GM23338 (cell line): Measurements from ENCODE around the gene TMEM63C. TPM values are rescaled to one million over a fixed set of nuclear protein-coding genes. Genes with fewer than 3 reads are reported as not detected.
A peak's percentile ranks its signal among the peaks of the same experiment; 100 is the strongest.

Experiments
- ATAC-seq: fragments of 200-7000 bp; cut with Tn5 transposase; 3 replicates; pipeline ENCODE4 v1.9.1; 2020
- DNase-seq: peaks from one replicate; pipeline ENCODE4 v3.0.0-alpha.2; 2015; ENCODE audit warnings: low spot score
- H2AFZ ChIP-seq: fragments of 200-600 bp; sonication (generic); 2 replicates; pipeline ENCODE4 v1.8.0; 2016; ENCODE audit warnings: antibody characterized with exemption, mild to moderate bottlenecking, moderate library complexity
- H3F3A ChIP-seq: fragments of 200-600 bp; sonication (generic); replicated peaks from 2 replicates; pipeline ENCODE4 v1.8.0; 2017; ENCODE audit warnings: antibody characterized with exemption, mixed run types, low read depth
- H3K27ac ChIP-seq: fragments of 200-600 bp; sonication (generic); 2 replicates; pipeline ENCODE4 v1.6.1; 2016; ENCODE audit warnings: low read depth
- H3K27me3 ChIP-seq: fragments of 200-600 bp; sonication (generic); 2 replicates; pipeline ENCODE4 v1.8.0; 2016; ENCODE audit warnings: mild to moderate bottlenecking, mixed run types, moderate library complexity; ENCODE audit not compliant: insufficient read depth
- H3K36me3 ChIP-seq: fragments of 200-600 bp; sonication (generic); 2 replicates; pipeline ENCODE4 v1.8.0; 2016; ENCODE audit warnings: mild to moderate bottlenecking; ENCODE audit not compliant: insufficient read depth
- H3K4me1 ChIP-seq: fragments of 200-600 bp; sonication (generic); 2 replicates; pipeline ENCODE4 v1.8.0; 2016; ENCODE audit warnings: mild to moderate bottlenecking, moderate library complexity; ENCODE audit not compliant: insufficient read depth
- H3K4me2 ChIP-seq: fragments of 200-600 bp; sonication (generic); 2 replicates; pipeline ENCODE4 v1.7.1; 2017; ENCODE audit warnings: mixed run types
- H3K4me3 ChIP-seq: fragments of 200-600 bp; sonication (generic); 2 replicates; pipeline ENCODE4 v1.6.1; 2016; ENCODE audit warnings: mixed run types
- H3K79me2 ChIP-seq: fragments of 200-600 bp; sonication (generic); replicated peaks from 2 replicates; pipeline ENCODE4 v1.8.0; 2017; ENCODE audit warnings: mild to moderate bottlenecking; ENCODE audit not compliant: insufficient read depth
- H3K9me2 ChIP-seq: fragments of 200-600 bp; sonication (generic); 2 replicates; pipeline ENCODE4 v1.8.0; 2017; ENCODE audit not compliant: insufficient read depth
- H4K20me1 ChIP-seq: fragments of 200-600 bp; sonication (generic); replicated peaks from 2 replicates; pipeline ENCODE4 v1.8.0; 2017; ENCODE audit warnings: mild to moderate bottlenecking; ENCODE audit not compliant: insufficient read depth
- H3K27ac Mint-ChIP-seq: 2 replicates; pipeline ENCODE4 v1.8.0; 2020; ENCODE audit warnings: inconsistent platforms, mild to moderate bottlenecking, moderate library complexity, mixed read lengths
- H3K27me3 Mint-ChIP-seq: 3 replicates; pipeline ENCODE4 v1.8.0; 2022; ENCODE audit warnings: low read depth, mild to moderate bottlenecking, moderate library complexity, mixed read lengths, inconsistent platforms; ENCODE audit not compliant: insufficient read depth, poor library complexity
- H3K36me3 Mint-ChIP-seq: 3 replicates; pipeline ENCODE4 v1.8.0; 2021; ENCODE audit warnings: low read depth, mild to moderate bottlenecking, inconsistent platforms, moderate library complexity, mixed read lengths
- H3K4me1 Mint-ChIP-seq: 3 replicates; pipeline ENCODE4 v1.8.0; 2020; ENCODE audit warnings: mild to moderate bottlenecking, inconsistent platforms, mixed read lengths
- H3K4me3 Mint-ChIP-seq: 3 replicates; pipeline ENCODE4 v1.8.0; 2021; ENCODE audit warnings: moderate library complexity, mild to moderate bottlenecking, inconsistent platforms, mixed read lengths
- H3K9me3 Mint-ChIP-seq: 3 replicates; pipeline ENCODE4 v1.8.0; 2020; ENCODE audit warnings: moderate library complexity, mild to moderate bottlenecking, inconsistent platforms, mixed read lengths
- CREB1 ChIP-seq: fragments of 250-450 bp; sonication (Bioruptor Pico); IDR thresholded peaks from 2 replicates; pipeline ENCODE4 v1.5.0; 2020; ENCODE audit warnings: low read depth, mild to moderate bottlenecking, moderate library complexity
- CTCF ChIP-seq, 2 experiments: fragments of 200-600 bp in 1 of 2; sonication (generic) in 1 of 2; conservative IDR thresholded peaks; 2 replicates each; pipeline versions ENCODE4 v1.5.1 to v1.6.1; 2016 to 2017; ENCODE audit warnings: antibody characterized with exemption in 2 of 2, low read depth in 2 of 2, mild to moderate bottlenecking in 2 of 2, moderate library complexity in 1 of 2
- EZH2 ChIP-seq: fragments of 200-600 bp; sonication (generic); IDR thresholded peaks from one replicate; pipeline ENCODE4 v1.8.0; 2017; ENCODE audit warnings: antibody characterized with exemption, mild to moderate bottlenecking, low read depth; ENCODE audit not compliant: unreplicated experiment
- EZH2phosphoT487 ChIP-seq: fragments of 200-600 bp; sonication (generic); IDR thresholded peaks from one replicate; pipeline ENCODE4 v1.8.1; 2018; ENCODE audit warnings: antibody characterized with exemption; ENCODE audit not compliant: unreplicated experiment
- NANOG ChIP-seq: IDR thresholded peaks from 2 replicates; pipeline ENCODE4 v1.6.1; 2016; ENCODE audit warnings: antibody characterized with exemption, borderline replicate concordance
- REST ChIP-seq: IDR thresholded peaks from one replicate; pipeline ENCODE4 v1.6.1; 2018; ENCODE audit warnings: antibody characterized with exemption; ENCODE audit not compliant: unreplicated experiment
- STAT1 ChIP-seq: IDR thresholded peaks from one replicate; pipeline ENCODE4 v1.6.1; 2016; ENCODE audit warnings: antibody characterized with exemption; ENCODE audit not compliant: unreplicated experiment
- ZNF114 ChIP-seq: fragments of 250-450 bp; sonication (Bioruptor Pico); IDR thresholded peaks from 2 replicates; pipeline ENCODE4 v1.5.0; 2020; ENCODE audit warnings: mild to moderate bottlenecking, moderate library complexity
- ZNF331 ChIP-seq: fragments of 250-450 bp; sonication (Bioruptor Pico); IDR thresholded peaks from 2 replicates; pipeline ENCODE4 v1.5.0; 2020; ENCODE audit warnings: low read depth, mild to moderate bottlenecking, moderate library complexity
- ZNF462 ChIP-seq: fragments of 250-450 bp; sonication (Bioruptor Pico); IDR thresholded peaks from 2 replicates; pipeline ENCODE4 v1.5.0; 2020; ENCODE audit warnings: mild to moderate bottlenecking, moderate library complexity
- polyA plus RNA-seq: library from polyadenylated mRNA; unstranded; fragments of >200 nt; fragmentation: Nextera tagmentation; extraction: Ambion mirVana; gene quantifications from 2 replicates; pipeline ENCODE4 v1.2.1, GENCODE V29; 2016
- total RNA-seq: library from RNA; depleted of rRNA; stranded (reverse); fragments of >200 nt; shearing (Covaris generic); gene quantifications from 2 replicates; pipeline ENCODE4 v1.2.3, GENCODE V29; 2014

The TMEM63C gene
- total and polyA plus RNA-seq, 2 experiments from 2014 or later, result 2.1 to 6.3 TPM

- no peak overlapping the region for H3K4me3 Mint-ChIP-seq
- peaks cover 26% of the 10 kb centered on the region for H3K4me1 Mint-ChIP-seq
- TF ChIP-seq REST, result no peak
- no peak for TF ChIP-seq ZNF114 (CRISPR knock-in tag)
- no peak for TF ChIP-seq STAT1
- TF ChIP-seq EZH2, result no peak
- no peak overlapping the region for H3K4me3 ChIP-seq
- H3K27ac ChIP-seq, result no peak overlapping the region
- H3K79me2 ChIP-seq, result no peaks in the 10 kb centered on the region
- no peaks in the 10 kb centered on the region for H3F3A ChIP-seq
- ATAC-seq (no peak), DNase-seq (no peak)
- peaks cover 19% of the 10 kb centered on the region; the same call in 1 of the 2 replicates for H3K4me1 ChIP-seq
- no peaks in the 10 kb centered on the region; the same call in 1 of the 2 replicates for H4K20me1 ChIP-seq
- no peak overlapping the region for H2AFZ ChIP-seq
- peaks cover 26% of the 10 kb centered on the region for H3K27me3 Mint-ChIP-seq
- no peaks in the 10 kb centered on the region for H3K9me3 Mint-ChIP-seq
- no peaks in the 10 kb centered on the region for H3K36me3 ChIP-seq
- H3K36me3 Mint-ChIP-seq, result no peaks in the 10 kb centered on the region
- no peaks in the 10 kb centered on the region for H3K9me2 ChIP-seq
- H3K27ac Mint-ChIP-seq, result no peak overlapping the region
- H3K4me2 ChIP-seq, result no peak overlapping the region
- no peaks in the 10 kb centered on the region for H3K27me3 ChIP-seq
Measured at GRCh38 chr14:77185093-77185465, 3.5 kb downstream of the TMEM63C start.

- no peak overlapping the region for H3K27ac Mint-ChIP-seq
- H3K4me3 Mint-ChIP-seq, result no peak overlapping the region
- TF ChIP-seq ZNF462 (CRISPR knock-in tag) (no peak), CREB1 (CRISPR knock-in tag) (no peak), NANOG (no peak), ZNF331 (CRISPR knock-in tag) (no peak), CTCF (conservative IDR thresholded peaks at IDR 0.05; ENCODE audit: low read depth in 2 of 2) (no peak), EZH2phosphoT487 (no peak)
Measured at GRCh38 chr14:77186911-77187648, 5.5 kb downstream of the TMEM63C start.

More at GRCh38 chr14:77186911-77187648, 5.5 kb downstream of the TMEM63C start:
- no peaks in the 10 kb centered on the region for H3K27me3 ChIP-seq
- ATAC-seq, result peak; percentile 70
- H4K20me1 ChIP-seq, result no peaks in the 10 kb centered on the region; the same call in 1 of the 2 replicates
- H2AFZ ChIP-seq, result no peak overlapping the region
- H3K9me3 Mint-ChIP-seq, result no peaks in the 10 kb centered on the region
- H3K9me2 ChIP-seq, result no peaks in the 10 kb centered on the region
- H3F3A ChIP-seq, result no peaks in the 10 kb centered on the region
- peaks cover 18% of the 10 kb centered on the region for H3K4me1 Mint-ChIP-seq
- H3K4me2 ChIP-seq, result no peak overlapping the region
- H3K27me3 Mint-ChIP-seq, result peaks cover 16% of the 10 kb centered on the region
- peak; percentile 36 for DNase-seq
- no peak overlapping the region for H3K27ac ChIP-seq
- H3K4me3 ChIP-seq, result no peak overlapping the region
- H3K36me3 ChIP-seq, result no peaks in the 10 kb centered on the region
- no peaks in the 10 kb centered on the region for H3K79me2 ChIP-seq
- H3K4me1 ChIP-seq, result peaks cover 11% of the 10 kb centered on the region; the same call in 1 of the 2 replicates
- H3K36me3 Mint-ChIP-seq, result no peaks in the 10 kb centered on the region
